ENCODE results near the gene CCDC174.
"Not testable (repeated sequence)": the region's sequence is repeated elsewhere in the genome, so short reads cannot be mapped to it uniquely, and the experiment has no call there.

The CCDC174 gene

DNA sequence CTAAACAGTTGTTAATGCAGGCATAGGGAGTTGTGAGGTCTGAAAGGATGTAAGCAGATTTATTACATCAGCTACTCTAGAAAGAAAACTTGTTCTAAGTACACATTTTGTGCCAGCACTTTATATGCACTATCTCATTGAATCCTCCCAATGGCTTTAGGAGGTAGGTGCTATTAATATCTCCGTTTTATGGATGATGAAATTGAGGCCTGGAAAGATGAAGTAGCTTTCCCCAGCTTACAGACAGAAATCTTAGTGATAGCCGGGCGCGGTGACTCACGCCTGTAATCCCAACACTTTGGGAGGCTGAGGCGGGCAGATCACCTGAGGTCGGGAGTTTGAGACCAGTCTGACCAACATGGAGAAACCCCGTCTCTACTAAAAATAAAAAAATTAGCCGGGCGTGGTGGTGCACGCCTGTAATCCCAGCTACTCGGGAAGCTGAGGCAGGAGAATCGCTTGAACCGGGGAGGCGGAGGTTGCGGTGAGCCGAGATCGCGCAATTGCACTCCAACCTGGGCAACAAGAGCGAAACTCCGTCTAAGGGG lies 872 bp downstream of the CCDC174 start:
- not testable (repeated sequence) for DNase-seq (ENCODE audit: low spot score)

DNA sequence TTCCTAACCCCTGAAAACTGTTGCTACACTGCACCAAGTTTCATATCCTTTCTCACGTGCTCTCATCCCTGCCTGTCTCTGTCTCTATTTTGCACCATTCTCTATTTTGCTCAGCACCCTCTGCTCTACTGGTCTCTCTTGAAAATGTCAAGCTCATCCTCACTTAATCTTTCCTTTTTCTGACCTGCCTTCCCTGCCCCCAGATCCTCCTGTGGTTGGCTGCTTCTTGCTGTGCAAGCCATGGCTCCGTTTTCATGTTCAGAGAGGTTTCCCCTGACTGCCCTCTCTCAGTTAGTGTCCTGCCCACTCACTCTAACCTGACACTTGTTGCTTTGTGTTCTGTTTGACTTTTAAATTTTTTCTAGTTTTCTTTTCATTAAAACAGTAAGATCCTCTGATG lies 6.0 kb downstream of the CCDC174 start:
- DNase-seq (ENCODE audit: low spot score), result no peak

DNA sequence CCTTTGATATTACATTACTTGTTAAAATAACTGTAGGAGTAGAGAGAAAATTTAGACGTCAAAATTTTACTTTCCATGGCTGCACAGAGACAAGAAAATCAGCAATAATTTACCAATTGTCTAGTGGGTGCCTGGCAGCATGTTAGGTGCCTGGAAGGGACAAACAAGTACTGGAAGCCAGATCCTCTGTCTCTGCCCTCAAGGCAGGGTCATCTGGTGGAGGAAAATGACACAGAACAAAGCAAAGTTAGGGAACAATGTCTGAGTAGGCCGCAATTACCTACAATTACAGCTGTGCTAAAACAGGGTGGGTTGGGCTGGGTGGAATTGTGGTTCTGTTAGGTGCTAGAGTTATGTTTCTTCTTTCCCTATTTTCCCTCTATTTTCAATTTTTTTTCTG lies 7.4 kb downstream of the CCDC174 start:
- no peak for DNase-seq (ENCODE audit: low spot score)

DNA sequence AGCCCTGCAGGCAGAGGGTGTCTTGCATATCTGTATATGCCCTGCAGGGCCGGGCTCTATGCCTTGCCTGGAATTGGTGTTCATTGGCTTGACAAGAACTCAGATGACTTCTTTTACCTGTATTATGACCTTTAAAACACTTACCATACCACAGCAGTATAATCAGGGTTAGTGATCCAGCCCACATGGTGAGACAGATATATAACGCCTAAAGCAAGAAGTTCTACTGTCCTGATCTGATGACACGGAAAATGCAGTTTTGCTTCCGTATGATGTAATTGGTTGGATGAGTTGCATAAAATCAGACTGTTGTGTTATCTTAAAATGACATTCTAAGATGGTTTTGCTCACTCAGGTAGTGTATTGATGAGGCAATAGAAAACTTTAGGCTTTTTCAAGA lies 9.4 kb downstream of the CCDC174 start:
- no peak for DNase-seq (ENCODE audit: low spot score)

DNA sequence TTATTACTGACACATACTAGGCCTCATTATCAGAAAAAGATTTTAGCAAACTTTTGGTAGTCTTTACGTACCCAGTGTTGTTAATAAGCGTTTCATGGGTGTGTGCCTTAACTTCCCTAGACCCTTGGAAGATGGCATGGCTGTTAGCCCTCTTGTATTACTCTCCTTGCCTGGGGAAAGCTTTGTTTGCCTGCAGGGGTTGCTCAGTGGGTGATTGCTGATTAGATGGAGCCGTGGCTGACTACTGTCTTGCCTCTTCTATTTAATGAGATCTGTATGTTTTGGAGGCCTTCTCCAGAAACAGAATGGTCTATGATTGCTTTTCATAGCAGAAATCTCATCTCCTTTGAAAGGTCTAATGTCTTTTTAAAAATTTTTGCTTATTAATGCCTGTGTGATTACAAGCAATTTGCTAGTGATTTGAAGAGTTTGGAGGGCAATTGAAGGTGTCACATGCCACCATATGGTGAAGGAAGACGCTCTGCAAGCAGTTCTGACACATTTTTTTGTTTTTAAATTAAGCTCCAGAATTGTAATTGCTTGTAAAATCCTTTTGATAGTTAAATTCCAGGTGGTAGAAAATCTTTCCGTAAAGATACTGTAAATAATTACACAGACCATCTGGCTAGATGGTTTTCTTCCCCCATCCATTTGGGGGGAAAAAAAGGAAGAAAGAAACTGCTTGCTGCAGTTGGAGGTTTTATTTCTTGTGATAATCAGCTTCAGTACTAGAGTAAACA lies 12.0 kb downstream of the CCDC174 start:
- DNase-seq (ENCODE audit: low spot score), result no peak

DNA sequence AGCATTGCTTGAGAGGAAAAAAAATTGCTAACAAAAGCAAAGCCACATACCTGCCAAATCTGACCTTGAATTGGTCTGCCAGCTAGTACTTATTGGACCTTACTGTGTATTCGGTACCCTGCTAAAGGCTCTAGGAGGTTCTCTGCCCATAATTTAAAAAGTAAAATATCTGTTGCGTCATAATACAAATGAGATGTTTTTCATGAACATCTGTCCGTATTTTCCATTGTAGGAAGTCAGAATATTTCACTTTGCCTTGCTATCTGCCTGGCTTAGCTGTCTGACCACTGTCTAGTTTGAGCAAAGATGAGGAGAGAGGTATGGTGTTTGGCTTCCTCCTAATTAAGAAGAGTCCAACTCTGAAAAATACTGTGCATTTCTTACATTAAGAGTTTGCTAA lies 12.6 kb downstream of the CCDC174 start:
- no peak for DNase-seq (ENCODE audit: low spot score)

DNA sequence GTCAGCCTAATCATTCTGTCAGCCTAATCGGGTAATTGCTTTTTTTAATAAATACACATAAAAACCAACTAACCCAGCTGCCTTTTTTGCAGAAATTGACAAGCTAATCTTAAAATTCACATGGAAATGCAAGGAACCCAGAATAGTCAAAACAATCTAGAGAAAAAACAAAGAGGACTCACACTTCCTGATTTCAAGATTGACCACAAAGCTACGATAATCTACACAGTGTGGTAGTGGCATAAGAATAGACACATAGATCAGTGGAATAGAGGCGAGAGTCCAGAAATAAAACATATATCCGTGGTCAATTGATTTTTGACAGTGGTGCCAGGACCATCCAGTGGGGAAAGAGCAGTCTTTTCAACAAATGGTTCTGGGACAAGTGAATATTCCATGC lies 21.0 kb downstream of the CCDC174 start:
- DNase-seq (ENCODE audit: low spot score), result no peak

DNA sequence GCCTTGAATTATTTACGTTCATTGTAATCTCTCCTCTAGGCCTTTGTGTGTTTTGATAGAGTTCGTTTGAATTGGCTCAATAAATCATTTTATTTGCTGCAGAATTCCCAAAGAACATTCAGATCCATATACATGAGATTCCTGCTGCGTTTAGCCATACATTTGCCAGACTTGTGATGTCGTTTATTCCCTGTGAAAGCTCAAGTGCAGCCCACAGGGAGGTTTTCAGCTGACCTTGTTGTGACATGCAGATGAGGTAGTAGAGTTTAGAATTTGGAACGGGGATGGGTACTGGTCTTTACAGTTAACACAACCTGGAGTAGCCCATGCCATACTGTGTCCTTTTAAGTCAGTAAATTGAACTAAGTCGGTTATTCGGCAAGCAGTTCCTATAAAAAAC lies 23.3 kb downstream of the CCDC174 start, which contains the start of gene C3orf20:
TSS of gene C3orf20 (plus strand) at position 301 of the 400 bp plus-strand sequence. CDS start 7,573 bp downstream, outside the sequence.
- DNase-seq (ENCODE audit: low spot score), result no peak

DNA sequence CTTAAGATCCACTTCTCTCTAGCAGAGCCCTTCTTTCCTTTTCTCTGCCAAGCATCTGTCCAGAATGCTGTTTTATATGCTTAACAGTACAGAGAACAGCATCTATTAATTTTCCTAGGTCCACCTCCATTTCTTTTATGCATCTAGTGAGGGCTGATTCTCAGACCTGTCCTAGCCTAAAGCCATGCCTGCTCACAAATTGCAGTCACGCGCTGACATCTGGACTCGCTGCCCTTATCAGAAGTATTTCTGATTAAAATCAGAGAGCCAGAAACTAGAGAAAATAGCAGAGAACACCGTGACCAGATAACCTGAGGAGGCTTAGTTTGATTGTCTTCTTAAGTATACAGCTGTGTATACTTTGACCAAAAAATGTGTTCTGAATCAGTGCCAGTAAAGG lies 25.3 kb downstream of the CCDC174 start:
- no peak for DNase-seq (ENCODE audit: low spot score)

DNA sequence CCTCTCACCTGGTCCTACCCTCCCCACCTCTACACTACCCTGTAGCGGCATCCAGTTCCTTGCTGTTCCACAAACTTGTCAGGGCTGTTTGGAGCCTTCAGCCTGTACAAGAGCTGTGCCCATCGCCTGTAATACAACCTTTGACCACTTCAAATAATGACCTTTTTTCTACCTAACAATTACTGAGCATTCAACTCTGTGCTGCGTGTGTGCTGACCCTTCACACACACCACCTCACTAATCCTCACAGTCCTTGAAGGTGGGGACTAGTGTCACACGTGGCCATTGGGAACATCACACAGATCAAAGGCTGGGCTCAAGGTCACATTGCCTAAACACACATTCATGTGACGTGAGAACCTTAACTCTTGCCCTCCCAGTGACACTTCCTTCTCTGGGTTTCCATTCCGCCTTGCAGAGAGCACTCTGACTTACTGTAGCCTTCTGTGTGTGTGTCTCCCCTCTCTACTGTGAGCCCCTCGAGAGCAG lies 26.5 kb downstream of the CCDC174 start:
- no peak for DNase-seq (ENCODE audit: low spot score)

DNA sequence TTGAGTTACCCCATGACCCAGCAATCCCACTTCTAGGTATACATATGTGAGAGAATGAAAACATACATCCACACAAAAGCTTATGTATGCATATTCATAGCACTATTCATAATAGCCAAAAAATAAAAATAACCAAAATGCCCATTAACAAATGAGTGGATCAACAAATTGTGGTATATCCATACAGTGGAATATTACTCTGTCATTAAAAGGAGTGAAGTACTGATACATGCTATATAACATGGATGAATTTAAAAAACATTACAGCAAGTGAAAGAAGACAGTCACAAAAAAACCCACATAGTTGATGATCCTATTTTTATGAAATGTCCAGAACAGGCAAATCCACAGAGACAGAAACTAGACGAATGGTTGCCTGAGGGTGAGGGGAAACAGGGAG lies 28.6 kb downstream of the CCDC174 start:
- no peak for DNase-seq (ENCODE audit: low spot score)

DNA sequence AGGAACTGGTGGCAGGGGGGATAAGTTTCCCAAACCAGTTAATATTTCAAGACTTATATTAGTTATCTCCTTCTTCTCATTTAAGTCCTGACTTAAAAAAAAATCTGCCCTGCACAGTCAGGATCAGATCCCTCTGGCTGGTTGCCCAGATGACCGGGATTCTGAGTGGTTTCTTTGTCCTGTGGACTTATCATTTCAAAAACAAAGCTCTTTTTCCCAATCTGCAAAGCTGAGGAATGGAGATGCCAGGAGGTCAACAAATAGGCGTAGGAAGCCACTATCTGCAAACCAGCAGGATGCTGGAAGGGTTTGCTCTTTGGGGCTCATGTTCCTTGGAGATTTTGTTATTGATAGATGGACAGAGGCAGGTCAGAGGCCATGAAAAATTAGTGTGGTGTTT lies 29.2 kb downstream of the CCDC174 start:
- no peak for DNase-seq (ENCODE audit: low spot score)

DNA sequence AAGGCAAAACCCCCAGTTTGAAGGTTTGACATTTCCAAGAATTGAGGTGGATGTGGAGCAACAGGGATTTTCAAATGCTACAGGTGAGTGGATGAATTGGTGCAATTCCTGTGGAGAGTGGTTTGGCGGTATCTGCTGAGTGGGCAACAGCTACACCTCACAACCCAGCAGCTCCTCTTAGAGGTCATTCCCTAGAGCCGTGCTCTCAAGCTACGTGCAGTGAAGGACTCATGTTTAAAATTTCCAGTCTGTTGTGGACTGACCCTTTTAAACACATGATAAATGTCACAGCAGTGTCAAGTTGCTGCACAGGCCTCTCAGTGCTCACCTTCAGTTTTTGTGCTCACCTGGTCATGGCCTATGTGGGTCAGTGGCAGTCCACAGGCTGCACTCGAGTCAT lies 32.9 kb downstream of the CCDC174 start:
- DNase-seq (ENCODE audit: low spot score), result no peak

DNA sequence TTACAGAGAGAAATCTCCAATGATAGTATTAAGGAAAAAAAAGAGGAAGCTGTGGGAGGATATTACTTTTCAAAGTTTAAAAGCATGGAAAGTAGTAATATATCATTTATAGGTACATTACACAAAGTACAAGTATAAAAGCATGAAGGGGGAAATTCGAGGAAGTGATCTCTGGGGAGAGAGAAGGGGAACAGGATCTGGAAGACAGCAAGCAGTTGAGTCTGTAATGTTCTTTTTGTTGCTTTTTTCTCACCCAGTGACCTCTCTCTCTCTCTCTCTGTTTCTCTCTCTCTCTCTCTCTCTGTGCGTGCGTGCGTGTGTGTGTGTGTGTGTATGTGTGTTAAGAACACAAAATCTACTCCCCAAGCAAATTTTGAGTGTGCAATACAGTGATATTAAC lies 33.6 kb downstream of the CCDC174 start:
- no peak for DNase-seq (ENCODE audit: low spot score)

DNA sequence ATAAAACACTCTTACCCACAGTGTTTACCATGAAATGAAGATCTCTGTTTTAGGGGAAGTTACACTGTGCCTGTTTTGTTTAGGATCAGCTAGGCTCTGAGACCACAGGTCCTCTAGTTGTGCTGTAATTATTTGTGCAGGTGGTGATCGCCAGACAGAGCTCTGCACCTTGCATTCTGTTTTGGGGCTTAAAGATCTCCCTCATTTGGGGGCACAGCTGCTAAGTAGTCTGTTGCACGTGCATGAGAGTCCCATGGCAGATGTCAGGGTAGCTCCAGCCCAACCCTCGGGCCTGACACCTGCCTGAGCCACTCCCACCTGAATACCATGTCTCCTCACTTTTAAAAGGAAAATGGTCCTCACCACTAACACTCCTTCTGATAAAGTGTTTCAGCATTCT lies 35.8 kb downstream of the CCDC174 start:
- DNase-seq (ENCODE audit: low spot score), result no peak

DNA sequence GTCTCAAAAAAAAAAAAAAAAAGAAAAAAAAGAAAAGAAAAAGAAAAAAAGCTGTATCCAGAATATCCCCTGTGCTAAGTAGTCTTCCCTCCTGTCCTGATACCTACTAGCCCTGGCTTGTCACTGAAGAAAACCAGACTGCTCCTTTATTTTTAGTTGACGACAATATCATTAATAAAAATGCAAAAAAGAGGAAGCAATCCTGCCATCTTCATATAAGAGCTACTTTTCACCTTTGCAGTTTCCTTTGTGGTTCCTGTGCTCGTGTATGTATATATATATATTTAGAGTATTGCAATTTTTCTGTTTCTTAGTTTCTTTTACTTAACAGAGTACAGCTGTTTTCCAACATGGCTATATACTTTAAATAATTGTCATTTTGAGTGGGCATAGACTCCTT lies 37.0 kb downstream of the CCDC174 start:
- no peak for DNase-seq (ENCODE audit: low spot score)

DNA sequence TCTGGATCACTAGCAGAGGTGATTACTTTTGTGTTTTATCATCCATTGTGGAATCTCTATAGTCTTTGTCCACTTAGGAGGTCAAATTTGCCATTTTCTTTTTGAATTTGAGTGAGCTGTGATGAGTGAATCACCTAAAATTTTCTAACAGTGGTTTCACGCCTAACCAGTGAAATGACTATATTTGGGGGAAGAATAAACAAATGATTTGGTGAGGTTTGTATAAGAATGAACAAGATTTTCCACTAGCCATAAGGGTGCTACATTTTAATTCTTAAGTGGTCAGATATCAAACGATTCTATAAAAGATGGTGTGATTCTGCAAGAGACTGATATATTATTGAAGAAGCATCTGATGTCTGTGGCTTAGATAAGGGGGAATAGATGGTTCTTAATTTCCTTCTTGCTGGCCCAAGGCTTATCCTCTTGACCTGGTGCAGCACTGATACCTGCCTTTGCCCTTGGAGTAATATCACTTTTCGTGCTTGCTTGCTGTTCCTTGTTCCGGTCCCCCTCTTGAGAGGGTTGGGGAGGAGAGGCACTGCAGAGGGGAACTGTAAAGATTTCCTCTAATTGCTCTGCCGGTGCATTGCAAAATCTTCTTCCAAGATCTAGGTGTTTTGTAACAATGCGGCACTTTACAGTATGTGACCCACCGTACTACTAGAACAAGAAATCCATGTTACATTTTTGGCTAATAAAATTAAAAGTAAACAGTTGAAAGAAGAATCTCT lies 37.9 kb downstream of the CCDC174 start:
- no peak for DNase-seq (ENCODE audit: low spot score)

DNA sequence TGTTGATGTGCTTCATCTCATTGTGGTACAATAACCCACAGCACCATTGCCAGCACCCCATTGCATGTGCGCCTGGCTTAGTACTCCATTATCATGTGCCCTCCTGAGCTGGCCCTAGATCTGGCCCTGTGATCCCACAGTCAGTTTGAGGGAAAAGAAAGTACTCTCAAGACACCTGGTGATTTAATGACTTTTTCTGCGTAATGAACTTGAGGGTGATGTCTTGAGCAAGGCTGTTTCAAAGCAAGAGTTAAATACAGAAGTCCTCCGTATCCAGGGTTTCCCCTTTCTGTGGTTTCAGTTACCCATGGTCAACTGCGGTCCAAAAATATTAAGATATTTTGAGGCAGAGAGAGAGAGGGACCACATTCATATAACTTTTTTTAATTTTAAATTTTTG lies 39.7 kb downstream of the CCDC174 start:
- DNase-seq (ENCODE audit: low spot score), result no peak

DNA sequence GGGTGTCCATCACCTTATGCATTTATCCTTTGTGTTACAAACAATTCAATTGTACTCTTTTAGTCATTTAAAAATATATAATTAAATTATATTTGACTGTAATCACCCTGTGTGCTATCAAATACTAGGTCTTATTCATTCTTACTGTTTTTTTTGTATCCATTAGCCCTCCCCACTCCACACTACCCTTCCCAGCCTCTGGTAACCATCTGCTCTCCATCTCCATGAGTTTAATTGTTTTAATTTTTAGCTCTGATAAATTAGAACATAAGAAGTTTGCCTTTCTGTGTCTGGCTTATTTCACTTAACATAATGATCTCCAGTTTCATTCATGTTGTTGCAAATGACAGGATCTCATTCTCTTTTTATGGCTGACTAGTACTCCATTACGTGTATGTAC lies 40.2 kb downstream of the CCDC174 start:
- DNase-seq (ENCODE audit: low spot score), result no peak

DNA sequence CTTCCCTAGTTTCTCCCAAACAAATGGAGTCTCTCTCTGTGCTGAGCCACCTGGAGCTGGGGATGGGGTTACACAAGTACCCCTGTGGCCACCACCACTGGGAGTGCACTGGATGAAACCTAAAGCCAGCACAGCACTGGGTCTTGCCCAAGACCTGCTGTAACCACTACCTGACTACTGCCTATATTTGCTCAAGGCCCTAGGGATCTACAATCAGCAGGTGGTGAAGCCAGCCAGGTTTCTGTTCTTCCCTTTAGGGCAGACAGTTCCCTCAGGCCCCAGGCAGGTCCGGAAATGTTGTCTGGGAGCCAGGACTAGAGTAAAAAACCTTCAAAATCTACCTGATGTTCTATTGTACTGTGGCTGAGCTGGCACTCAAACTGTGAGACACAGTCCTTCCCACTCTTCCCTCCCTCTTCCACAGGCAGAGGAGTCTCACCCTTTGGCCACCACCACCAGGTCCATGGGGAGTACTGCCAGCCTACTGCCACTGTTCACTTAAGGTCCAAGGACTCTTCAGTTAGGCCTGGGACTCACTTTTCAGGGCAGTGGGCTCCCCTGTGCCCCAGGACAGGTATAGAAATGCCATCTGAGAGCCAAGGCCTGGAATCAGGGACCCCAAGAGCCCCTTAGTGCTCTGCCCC lies 47.2 kb downstream of the CCDC174 start:
- no peak for DNase-seq (ENCODE audit: low spot score)

DNA sequence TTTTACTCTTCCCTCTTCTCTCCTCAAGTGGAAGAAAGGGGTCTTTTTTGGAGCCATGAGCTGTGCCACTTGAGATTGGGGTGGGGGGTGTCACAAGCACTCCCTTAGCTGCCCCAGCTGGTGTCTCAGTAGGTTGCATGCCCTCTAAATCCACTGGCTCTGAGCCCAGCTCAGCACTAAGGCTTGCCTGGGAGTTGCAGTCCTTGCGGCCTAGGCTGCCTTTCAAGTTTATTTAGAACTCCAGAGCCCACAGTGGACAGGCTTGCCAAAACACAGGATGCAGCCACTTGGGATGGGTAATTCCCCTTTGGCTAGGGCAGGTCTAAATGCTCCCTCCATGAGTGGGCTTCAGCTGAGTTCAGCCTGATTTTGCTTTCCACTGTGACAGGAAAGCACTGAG lies 48.1 kb downstream of the CCDC174 start:
- no peak for DNase-seq (ENCODE audit: low spot score)

DNA sequence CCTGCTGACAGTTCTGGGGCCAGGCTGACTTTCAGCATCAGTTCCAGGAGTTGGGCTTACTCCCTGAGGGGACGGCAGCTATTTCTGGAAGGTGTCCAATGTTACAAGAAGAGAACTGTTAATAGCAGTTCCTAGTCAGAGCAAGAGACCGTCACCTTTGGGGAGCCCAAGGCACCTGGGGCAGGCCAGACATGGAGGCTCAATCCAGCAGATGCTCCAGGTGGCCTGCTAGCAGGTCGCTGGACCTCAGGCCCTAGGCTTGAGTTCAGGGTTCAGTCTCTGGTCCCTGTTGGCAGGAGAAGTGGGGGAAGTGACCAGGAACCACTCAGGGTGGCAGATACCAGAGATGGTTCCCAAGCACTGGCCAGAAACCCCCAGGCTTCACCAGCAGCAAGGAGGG lies 49.3 kb downstream of the CCDC174 start:
- DNase-seq (ENCODE audit: low spot score), result no peak

DNA sequence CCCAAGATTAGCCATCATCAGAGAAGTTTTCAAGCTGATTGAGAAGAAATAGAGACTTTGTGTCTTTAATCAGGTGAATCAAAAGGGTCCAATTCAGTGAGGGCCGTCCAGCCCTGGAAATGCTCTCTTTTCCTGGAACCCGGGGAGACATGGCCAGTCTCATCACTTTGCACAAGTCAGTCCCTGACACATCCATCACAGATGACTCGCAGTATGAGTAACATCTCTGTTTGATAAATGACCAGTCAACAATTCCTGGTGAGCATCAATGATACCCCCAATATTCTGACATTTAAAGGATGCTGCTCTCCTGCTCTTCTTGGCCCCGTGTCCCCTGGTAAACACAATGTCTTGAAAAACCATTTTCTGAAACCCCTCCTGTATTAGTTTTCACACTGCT lies 50.1 kb downstream of the CCDC174 start:
- no peak for DNase-seq (ENCODE audit: low spot score)
